GM12873 (cell line): ENCODE measurements around the gene UBE2D4.

ENCODE experiments used
- TF ChIP-seq, protein P1 (sequence below): IDR thresholded peaks from 2 replicates; pipeline ENCODE4 v1.5.1; 2012; ENCODE audit warnings: low read depth, mild to moderate bottlenecking, moderate library complexity, low read length, control low read depth; ENCODE audit not compliant: insufficient read depth; ENCODE audit errors: missing control alignments

UBE2D4 gene

DNA sequence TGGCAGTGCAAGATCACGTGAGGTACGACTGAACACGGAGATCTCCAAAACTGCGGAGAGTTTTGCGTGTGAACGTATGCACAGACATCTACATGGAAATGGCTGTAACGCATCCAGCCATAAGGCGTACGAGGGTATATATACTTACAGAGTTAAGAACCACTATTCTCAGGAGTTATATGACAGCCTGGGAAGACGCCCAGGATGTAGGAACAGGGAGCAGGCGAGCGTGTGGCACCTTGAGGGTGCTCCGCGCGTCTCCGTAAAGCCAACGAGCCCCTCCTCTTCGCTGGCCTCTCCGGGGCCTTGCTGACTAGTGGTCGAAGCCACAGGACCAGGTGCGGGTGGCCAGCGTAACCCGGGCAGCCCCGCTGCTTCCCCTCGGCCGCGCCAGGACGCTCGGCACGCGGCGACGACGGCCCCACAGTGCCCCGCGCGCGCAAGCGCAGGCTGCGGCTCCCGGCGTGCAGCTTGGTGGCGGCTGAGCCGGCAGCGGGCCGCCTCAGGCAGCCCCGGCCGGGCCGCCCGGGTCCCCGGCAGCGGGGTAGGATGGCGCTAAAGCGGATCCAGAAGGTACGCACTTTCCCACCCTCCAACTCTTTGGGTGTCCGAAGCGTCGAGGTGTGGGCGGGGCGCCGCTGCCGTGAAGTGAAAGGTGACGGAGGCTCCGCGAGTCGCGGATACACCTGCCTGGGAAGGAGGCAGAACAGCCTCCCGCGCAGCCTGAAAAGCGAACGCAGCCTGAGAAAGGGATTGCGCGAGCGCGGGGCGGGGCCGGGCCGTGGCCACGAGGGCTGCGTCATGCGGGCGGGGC lies at the start of gene UBE2D4:
Gene UBE2D4, plus strand, starts transcription at position 453 of the 814 bp plus-strand sequence. Its CDS starts 97 bp downstream, at position 550.
- TF ChIP-seq, protein P1, sequence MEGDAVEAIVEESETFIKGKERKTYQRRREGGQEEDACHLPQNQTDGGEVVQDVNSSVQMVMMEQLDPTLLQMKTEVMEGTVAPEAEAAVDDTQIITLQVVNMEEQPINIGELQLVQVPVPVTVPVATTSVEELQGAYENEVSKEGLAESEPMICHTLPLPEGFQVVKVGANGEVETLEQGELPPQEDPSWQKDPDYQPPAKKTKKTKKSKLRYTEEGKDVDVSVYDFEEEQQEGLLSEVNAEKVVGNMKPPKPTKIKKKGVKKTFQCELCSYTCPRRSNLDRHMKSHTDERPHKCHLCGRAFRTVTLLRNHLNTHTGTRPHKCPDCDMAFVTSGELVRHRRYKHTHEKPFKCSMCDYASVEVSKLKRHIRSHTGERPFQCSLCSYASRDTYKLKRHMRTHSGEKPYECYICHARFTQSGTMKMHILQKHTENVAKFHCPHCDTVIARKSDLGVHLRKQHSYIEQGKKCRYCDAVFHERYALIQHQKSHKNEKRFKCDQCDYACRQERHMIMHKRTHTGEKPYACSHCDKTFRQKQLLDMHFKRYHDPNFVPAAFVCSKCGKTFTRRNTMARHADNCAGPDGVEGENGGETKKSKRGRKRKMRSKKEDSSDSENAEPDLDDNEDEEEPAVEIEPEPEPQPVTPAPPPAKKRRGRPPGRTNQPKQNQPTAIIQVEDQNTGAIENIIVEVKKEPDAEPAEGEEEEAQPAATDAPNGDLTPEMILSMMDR, result no peak

DNA sequence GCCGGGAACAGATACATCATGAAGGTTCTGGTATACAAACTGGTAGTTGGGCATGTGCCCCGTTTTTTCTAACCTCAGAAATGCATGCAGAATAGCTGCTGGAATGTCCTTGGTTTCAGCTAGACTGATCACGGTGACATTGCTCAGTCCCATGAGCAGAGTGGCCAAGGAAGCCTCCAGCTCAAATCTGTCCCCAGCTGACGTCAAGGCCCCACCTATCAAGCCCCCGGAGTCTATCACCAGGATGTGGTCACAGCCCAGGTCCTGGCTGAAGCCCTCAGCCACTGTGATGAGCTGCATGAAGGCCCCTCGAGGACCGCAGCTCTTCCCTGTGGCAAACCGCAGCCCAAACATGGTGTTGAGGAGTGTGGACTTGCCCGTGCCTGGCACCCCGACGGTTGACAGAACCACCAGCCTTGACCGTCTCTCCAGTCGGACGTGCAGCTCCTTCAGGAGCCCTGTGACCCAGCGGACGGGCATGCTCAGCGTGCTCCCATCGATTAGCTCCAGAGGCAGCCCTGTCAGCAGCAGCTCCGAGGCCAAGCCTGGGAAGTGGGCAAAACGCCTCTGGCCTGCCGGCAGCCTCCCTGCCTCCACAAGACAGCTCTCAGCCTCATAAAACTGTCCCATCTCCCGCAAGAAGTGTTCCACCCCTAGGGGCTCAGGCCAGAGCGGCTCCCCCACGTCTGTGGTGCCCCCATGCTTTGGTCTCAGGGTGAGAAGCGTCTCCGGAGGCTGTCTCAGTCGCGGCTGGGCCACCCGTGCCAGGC lies 49.1 kb upstream of the UBE2D4 start:
- TF ChIP-seq, protein P1, result no peak

DNA sequence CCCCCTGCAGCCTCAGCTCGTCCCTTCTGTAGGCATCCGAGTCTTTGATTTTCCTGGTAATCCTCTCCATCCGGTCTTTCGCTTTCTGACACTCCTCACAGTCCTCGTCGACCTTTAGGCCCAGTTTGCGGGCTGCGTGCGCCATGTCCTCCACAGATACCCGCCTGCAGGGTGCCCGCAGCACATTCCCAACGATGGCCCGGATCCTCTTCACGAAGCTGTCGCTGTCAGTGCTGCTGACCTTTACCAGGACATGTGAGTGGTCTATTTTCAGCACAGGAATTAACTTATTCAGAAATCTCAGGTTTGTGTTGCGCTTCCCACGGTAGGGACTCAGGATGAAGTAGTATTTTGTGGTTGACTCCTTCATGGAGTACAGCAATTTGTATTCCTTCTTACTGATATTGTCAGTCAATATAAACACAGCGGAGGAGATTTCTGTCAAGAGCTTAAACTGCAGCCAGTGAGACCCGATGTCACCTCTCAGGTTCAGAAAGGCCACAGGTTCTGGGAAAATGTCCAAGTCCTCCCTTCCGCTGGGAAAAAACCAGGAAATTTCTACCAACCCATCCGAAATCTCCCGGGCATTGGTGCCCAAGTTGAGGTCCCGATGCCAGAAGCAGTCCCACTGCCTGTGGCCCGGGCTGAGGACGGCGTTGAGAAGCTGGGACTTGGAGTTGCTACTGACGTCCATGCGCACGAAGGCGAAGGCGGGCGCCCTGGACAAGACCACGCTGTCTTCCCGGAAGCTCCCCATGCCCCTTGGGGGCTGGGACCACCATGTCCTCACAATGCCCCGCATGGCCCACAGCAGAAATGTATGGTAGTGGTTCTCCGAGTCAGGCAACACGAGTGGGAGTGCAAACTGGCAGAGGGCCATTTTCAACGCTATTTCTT lies 48.0 kb upstream of the UBE2D4 start:
- TF ChIP-seq, protein P1, result no peak

DNA sequence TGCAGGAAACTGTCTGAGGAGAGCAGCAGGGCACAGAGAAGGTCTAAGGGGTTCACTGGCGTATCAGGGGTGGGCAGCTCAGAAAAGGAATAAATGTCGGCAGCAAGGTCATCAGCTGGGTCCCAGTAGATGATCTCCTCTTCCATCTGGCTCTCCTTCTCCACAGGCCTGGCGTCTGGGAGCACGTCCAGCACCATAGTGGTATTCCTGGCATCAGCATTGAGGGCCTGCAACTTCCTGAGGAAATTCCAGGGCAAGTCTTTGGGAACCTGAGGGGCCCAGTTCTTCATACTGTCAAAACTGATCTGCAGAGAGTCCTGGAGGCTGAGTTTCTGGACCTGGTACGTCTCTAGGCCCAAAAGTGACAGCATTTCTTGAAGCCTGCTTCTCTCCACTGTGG lies 47.4 kb upstream of the UBE2D4 start:
- TF ChIP-seq, protein P1, result no peak

DNA sequence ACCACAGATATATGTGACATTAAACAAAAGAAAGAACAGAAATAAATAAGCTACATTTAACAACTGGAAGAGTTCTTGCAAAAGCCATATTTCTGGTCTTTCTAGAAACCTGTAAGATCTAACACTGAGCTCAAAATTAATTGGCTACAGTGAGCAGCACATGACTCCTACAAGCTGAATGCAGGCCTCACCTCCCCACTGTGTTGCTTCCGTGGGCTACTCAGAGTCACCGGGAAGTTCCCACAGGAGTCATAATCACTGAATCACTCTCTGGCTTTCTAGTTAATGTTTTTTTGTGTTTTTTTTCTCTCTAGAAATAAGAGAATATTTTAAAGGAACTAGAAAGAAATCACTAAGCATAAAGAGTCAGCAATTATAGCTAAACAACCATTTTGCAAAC lies 46.8 kb upstream of the UBE2D4 start:
- TF ChIP-seq, protein P1, result no peak

DNA sequence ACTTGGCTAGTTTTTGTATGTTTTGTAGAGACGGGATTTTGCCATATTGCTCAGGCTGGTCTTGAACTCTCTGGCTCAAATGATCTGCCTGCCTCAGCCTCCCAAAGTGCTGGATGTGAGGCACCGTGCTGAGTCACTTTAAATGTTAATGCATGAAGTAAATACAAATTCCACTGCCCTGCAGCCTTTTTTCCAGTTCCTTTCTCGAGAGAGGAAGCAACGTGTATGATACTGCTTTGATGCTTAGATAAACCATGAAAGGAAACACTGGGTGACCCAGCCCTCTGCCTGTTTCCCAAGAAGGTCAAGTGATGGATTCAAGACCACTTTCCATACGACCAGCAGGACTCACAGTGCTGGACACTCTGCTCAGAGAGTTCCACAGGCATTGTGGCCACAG lies 45.6 kb upstream of the UBE2D4 start:
- TF ChIP-seq, protein P1, result no peak
